Astrocyte (in vitro differentiated cells and primary cell): ENCODE measurements around the gene DMGDH.

Experiments used
- CTCF ChIP-seq: IDR thresholded peaks from 2 replicates; pipeline ENCODE4 v1.5.1; 2011; ENCODE audit warnings: low read depth, mild to moderate bottlenecking, inconsistent platforms, low read length, moderate library complexity; ENCODE audit not compliant: insufficient read depth
- EZH2 ChIP-seq: IDR thresholded peaks from 2 replicates; pipeline ENCODE4 v1.6.1; 2012; ENCODE audit warnings: mild to moderate bottlenecking, low read length, inconsistent platforms; ENCODE audit not compliant: insufficient read depth

GRCh38 chr5:79030663-79031484 lies 38.6 kb downstream of the DMGDH start:
- no peak for TF ChIP-seq CTCF
- TF ChIP-seq EZH2, result no peak
